GM21447 (cell line): ENCODE measurements around the gene SPTBN1.

Experiments
- ATAC-seq: cut with Tn5 transposase; IDR thresholded peaks from one replicate; pipeline ENCODE4 v1.9.1; 2021; ENCODE audit not compliant: unreplicated experiment

SPTBN1 gene

DNA sequence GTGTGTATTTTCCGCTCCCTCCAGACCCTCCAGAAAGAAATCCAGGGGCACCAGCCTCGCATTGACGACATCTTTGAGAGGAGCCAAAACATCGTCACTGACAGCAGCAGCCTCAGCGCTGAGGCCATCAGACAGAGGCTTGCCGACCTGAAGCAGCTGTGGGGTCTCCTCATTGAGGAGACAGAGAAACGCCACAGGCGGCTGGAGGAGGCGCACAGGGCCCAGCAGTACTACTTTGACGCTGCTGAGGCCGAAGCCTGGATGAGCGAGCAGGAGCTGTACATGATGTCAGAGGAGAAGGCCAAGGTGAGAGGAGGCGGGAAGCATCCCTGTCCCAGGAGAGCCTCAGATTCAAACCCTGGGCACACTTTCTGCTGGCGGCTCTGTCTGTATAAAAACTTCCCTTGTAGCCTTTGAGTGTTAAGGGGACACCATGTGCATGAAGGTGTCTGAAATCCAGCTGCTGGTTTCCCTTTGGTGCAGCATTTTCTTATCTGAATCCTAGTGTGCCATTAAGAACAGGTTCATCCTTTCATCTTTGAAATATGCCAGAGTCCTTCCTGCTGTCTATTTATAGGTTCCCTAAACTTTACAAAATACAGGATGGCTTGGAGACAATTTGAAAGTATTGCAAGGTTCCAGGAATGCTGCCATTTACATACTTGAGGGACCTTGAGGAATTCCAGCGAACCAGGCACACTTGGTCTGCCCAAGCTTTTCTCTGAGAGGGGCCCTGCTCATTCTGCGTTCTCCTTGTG lies 190.2 kb downstream of the SPTBN1 start:
- ATAC-seq: no peak

DNA sequence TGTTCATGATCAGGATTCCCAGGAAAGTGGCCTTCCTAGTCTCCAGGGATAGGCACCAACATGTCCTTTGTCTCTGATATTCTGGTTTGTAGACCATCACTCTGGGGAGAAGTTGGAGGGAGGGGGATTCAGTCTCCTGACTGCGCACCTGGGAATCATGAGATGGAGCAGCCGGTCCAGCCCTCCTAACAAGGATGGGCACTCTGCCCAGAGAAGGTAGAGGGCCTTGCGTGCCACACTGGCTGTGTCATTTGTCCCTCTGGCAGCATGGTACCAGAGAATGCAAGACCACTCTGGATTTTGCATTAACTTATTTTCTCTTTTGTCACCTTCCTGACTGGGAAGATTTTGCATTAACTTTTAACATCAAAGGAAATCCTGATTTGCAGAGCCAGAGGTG lies 192.1 kb downstream of the SPTBN1 start:
- ATAC-seq: no peak

DNA sequence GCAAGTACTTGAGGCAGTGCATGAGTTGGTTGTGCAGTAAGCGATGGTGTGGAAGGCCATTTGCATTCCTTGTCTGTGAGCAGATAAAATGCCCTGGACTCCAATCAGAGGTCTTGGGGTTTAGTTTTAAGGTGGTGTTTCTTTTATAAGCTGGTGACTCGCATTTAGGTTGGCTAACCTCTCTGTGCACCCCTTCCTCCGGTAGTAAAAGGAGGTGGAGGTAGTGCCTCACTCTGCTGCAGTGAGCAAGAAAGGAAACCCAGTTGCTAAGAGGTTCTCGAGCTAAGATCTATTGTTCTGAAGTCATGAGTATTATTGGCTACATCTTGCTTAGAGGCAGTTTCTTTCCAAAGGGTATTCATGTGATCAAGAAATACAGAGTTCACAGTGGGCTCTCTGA lies 193.1 kb downstream of the SPTBN1 start:
- no peak for ATAC-seq

DNA sequence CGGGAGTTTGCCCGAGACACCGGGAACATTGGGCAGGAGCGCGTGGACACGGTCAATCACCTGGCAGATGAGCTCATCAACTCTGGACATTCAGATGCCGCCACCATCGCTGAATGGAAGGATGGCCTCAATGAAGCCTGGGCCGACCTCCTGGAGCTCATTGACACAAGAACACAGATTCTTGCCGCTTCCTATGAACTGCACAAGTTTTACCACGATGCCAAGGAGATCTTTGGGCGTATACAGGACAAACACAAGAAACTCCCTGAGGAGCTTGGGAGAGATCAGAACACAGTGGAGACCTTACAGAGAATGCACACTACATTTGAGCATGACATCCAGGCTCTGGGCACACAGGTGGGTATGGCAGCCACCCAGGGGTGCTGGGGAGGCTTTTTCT lies 193.5 kb downstream of the SPTBN1 start:
- ATAC-seq: no peak

DNA sequence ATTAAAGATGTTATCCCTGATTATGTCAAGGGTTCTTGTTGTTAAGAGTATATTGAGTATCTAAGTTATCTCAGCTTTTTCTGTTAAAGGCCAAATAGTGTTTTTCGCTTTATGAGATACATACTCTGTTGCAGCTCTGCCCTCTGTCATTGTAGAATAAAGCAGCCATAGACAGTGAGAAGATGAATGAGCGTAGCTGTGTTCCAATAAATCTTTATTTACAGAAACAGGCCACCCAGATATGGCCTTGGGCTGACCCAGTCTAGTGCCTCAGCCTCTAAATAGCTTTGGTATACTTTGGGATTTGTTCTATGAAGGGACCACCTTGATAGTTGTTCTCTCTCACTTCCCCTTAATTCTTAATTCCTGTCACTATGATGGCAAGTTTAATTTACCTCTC lies 194.5 kb downstream of the SPTBN1 start:
- no peak for ATAC-seq

DNA sequence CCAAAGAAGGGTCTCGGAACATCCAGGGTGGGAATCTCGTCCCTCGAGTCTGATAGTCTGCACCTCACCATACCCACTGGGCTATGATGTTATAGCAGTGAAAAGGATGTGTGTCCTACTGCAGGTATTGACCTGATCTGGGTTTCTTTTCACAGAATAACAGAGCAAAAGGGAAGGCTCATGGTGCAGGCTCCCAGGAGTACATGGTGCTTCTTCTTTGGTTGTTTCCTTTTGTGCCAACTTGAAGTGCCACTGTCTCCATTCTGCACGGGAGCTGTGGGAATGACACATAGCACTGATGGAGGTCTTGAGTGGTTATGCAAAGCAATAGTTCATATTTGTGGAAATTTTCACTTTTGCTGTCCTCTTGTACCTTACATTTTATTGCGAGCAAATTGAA lies 195.2 kb downstream of the SPTBN1 start:
- no peak for ATAC-seq

DNA sequence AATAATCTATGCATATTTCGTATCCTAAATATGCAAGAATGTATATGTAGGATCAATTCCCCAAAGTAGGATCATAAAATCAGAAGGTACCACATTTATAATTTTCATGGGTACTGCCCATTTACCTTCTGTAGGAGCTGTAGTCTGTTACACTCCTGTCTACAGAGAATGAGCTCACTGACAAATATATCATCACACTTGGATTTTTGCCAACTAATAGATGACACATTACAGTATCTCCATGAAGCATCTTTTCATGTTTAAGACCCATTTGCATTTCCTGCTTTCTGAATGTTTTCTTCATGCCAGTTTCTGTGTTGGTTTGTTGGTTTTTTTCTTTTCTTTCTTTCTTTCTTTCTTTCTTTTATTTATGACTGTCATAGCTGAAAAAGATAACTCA lies 196.4 kb downstream of the SPTBN1 start:
- ATAC-seq: peak; percentile 88

DNA sequence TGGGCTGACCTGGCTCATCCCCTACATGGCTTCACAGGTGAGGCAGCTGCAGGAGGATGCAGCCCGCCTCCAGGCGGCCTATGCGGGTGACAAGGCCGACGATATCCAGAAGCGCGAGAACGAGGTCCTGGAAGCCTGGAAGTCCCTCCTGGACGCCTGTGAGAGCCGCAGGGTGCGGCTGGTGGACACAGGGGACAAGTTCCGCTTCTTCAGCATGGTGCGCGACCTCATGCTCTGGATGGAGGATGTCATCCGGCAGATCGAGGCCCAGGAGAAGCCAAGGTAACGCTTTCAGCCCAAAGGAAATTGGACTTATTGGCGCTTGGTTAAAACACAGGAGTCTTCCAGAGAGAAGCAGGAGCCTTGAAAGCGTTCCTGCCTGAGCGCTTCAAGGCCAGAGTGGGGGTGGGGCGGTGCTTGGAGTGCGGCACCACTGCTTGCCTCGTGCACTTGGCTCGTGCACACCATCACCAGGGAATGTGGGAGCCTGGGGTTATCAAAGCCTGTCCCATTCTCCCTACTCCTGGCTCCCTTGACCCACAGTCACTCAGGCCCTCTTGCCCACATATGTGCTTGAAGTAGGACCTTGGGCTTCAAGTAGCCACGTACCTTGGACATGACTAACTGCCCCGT lies 197.6 kb downstream of the SPTBN1 start:
- no peak for ATAC-seq

DNA sequence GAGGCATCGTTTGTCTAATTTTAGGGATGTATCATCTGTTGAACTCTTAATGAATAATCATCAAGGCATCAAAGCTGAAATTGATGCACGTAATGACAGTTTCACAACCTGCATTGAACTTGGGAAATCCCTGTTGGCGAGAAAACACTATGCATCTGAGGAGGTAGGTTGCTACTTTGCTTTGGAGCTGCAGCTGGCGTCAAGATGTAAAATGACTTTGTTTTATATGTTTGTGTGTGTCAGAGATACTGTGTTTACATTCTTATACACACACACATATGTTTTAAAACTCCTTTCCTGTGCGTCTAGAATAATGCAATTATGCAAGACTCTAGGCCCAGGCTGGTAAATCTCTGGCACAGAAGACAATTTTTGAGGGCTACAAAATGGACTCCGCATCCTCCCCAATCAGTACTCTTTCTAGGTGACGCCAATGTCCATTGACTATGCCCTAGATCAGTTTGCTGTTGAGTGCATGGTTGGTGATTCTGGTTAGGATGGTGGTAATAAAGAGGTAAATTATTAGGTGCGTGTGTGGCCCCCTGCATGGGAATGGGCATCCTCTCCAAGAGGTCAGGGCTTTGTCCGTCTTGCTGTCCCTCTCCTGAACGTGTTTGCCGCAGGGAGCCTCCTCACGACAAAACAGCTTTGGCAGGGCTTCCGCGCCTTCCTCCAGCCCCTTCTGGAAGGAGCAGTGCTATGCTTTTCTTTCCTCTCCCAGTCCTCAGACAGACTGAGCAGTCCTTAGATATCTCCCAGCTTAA lies 199.1 kb downstream of the SPTBN1 start:
- no peak for ATAC-seq

DNA sequence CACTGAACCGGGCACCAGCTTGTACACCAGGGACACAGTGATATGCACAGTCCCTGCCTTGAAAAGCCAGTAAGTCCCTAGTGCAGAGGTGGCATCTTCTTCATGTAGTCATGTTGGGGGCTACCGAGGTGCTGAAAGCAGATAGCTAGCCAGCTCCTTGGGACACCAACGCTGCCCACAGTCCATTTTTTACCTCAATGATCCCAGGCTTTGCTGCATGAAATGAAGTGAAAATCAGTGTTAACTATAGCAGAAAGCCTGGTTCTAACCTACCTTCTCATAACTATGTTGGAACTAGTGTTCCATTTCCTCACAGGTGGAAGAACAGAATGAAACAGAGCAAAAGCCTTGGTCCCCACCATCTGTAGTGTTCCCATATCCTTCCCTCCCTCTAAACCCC lies 200.7 kb downstream of the SPTBN1 start:
- no peak for ATAC-seq

DNA sequence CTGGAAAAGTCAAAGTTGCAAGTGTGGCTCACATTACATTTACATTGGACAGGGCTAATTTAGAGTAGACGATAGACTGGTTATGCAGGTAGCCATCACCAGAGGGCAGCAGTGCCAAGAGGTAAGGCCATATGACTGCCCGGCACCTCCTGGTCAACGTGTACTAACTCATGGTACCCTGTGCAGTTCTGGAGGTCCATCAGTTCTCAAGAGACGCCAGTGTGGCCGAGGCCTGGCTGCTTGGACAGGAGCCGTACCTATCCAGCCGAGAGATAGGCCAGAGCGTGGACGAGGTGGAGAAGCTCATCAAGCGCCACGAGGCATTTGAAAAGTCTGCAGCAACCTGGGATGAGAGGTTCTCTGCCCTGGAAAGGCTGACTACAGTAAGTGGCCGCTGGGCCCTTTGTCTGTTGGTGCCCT lies 201.5 kb downstream of the SPTBN1 start:
- no peak for ATAC-seq

DNA sequence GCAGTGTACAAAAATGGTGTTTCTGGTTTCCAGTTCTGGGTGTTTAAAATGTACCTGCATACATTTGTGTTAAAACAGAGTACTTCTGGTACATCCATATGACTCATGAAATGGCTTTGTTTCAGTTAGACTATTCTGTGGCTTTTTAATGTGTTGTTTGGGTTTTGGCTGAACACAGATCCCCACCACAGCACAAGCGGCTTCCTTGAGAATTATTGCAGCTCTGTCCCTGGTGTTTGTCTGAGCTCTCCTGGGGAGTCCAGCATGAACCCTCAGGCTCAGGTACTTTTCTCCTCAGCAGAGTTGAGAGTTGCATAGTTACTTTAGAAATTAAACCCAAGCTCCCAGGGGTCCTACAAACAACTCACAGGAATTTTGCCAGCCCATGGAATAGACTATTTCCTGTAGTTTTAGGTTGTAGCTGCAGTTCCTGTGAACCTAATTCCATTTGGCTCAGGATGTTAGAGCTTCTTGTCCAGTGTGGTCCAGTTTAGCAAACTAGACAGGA lies 202.5 kb downstream of the SPTBN1 start:
- no peak for ATAC-seq

DNA sequence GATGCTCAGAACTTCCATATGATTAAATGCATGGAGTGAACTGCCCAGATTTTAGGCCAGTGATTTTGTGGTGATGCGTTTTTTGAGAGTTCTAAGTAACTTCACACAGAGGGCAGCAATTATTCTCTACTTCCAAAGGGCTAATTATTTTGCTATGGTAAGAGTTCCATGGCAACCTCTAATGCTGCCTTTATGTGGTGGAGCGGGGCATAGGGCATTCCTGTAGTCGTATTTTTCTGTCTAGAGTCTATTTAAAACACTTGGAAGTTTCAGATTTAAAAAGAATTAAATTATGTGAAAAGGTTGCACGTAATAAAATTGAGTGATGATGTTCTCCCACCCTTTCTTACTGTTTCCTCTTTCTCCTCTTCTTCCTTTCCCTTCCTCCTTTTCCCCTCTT lies 203.4 kb downstream of the SPTBN1 start:
- ATAC-seq: no peak

DNA sequence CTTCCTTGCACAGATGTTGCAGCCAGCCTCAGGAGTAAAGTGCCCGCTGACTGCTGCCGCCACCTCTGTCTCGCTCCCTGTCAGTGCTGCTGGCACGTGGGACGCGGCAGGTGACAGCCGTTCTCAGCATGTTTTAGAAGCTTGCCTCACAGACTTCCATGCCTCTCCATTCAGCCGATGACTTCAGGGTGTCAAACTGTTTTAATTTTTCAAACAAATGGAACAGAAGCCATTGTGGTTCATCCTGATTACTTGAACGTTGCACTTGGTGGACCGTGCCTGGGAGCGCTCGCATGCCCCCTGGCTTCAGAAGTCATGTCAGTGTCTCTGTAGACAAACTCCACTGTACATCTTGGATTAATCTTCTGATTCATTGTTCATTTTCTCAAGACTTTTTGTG lies 204.6 kb downstream of the SPTBN1 start:
- no peak for ATAC-seq

DNA sequence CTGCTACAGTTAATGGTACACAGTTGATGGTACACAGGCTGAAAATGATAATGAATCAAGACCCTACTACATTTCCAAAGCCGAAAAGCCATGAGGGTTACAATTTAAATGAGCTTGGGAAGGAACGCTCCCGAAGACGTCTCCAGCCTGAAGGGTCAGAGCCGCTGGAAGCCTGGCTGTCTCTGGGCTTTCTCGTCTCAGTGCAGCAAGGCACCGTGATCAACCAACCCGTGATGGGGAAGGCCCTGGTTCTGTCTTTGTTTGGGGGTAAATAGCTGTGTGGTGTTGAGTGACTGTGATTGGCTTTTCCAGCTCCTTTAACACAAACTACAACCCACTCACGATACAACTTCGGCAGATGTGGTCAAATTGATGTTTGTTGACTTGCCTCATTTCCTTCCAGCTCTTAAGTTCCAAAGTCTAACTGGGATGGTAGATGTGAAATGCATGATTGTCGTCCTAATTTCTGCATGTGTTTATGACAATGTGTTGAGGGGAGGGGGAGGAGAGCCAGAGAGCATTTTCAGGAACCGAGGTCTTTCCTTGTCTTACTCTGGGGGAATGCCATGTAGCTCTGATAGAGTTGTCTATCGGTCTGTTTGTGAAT lies 207.4 kb downstream of the SPTBN1 start:
- no peak for ATAC-seq

DNA sequence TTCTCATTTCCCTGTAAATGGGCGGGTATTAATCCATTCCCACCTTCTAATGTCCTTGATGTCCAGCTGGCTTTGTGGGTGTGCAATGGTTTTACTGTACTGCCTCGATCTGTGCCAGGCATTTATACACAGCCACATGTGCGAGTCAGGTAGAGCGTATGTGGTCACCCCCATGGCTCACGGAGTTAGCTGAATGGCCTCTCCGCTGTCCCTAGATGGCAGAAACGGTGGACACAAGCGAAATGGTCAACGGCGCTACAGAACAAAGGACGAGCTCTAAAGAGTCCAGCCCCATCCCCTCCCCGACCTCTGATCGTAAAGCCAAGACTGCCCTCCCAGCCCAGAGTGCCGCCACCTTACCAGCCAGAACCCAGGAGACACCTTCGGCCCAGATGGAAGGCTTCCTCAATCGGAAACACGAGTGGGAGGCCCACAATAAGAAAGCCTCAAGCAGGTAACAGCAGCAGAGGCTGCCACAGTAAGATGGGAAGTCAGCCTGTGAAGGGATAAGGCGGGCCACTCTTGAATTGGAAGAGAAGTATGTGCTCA lies 208.2 kb downstream of the SPTBN1 start:
- ATAC-seq: no peak

DNA sequence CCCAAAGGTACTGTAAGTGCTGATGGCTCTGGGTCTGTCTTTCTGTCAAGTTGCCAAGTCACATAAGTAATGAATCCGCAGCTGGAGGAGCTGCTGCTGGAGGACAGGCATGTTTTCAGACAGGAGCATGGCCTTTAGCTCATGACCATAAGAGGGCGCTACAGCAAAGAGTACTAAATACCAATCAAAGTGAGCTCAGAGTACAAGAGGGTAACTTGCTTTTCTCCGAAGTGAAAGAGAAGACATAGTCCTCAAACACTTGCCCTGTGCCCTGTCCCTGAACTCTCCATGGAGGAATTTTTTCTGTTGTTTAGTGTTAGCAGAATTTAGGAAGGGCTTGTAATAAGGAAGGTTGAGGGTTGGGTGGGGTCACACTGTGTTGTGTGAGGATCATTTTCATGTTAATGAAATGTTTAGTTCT lies 209.3 kb downstream of the SPTBN1 start:
- no peak for ATAC-seq

DNA sequence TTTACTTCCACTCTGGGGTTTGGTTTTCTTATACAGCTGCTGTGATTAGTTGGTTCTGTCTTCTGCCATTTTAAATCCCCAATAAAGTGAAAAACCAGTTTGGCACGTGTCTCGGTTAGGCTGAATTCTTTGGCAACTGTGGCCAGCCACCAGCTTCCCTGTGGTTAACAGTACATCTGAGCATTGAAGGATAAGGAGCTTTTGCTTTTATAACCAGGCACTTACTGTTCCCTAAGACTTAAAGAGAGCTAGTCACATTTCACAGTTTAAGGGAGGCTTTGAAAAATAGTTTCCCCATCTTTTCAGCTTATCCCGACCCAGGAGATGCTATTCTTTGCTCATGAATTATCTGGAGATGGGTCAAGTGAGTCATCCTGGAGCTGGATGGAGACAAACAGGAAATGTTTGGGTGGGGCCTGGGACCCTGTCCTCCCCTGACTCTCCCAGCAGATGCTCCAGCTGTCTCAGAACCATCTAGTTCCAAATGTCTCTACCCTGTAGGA lies 210.1 kb downstream of the SPTBN1 start:
- ATAC-seq: no peak

DNA sequence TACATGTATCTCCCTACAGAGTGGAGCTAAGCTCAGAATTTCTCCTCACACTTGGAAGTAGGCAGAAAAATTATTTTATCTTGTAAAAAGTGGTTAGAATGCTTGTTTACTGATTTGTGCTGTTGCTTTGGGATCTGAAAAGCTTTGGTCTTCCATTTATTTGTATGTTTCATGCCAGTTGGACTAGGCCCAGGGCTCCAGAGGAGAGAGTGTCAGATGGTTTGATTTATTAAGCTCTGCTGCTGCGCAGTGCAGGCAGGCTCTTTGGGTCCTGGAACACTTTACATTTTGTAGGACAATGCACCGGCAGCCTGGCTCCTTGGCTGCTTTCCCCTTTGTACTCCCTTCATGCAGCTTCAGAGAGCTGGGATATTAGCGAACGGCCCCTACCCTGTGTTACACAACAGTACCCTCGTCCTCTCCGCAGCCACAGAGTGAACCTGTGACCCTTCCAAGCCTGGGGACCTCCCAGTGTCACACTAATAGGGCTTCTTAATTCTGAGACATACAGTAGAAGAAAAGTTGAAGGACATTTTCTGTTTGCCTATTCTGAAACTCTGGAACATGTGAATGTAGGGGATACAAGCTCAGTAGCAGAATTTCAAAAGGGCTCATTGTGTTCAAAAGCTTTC lies 210.6 kb downstream of the SPTBN1 start:
- ATAC-seq: no peak

DNA sequence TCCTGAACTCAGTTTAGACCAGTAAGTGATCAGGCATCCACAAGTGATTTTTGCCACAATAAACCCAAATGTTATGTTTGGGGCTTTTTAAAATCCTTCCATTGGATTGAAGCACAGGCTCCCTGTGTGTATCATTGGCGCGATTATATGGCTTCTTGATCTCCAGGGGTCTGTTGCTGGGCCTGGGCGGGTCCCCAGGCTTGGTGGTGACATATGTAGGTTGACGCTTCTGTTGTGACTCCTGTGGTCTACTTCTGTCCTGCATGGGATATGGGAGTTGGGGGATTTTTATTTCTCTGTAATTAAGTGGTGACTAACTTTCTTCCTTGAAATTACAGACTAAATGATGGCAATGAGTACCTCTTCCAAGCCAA lies 211.1 kb downstream of the SPTBN1 start:
- ATAC-seq: no peak
